ENCODE data around the gene MX1.

Gene MX1

DNA sequence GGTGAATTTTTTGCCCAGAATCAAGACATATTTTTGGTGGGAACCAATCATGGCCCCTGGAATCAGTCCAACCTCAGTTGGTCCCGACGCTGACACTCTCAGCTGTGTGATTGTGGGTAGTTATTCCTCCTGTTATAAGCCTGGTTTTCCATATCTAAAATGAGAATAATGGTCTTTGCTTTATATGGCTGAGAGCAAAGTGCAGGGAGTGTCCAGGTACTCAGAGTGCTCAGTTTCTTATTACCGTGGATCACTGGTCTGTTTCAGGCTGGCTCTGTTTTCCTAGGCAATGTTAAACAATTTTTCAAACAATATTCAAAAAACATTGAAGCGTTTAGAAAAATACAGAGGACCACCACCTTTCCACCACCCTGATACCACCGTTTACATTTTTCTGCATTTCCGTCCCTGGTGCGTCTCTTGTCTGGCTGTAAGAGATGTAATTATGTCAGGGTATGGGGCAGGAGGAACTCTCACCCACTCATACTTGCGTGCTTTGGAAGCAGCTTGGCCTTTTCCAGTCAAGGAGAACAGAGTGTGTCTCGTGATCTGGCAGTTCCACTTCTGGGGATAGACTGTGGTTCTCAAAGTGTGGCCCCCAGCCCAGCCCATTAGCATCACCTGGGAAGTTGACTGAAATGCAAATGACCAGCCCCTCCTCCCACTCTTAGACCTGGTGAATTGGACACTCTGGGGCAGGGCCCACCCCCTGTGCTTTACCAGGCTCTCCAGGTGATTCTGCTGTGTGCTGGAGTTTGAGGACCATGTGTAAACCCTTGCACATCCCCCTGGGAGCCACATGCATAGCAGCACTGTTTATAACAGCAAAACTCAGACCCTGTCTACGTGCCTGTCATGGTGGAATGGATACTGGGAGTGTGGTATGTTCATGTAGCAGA, 6.8 kb downstream of the MX1 start:
- no peak for DNase-seq (ENCODE audit: low read depth)

DNA sequence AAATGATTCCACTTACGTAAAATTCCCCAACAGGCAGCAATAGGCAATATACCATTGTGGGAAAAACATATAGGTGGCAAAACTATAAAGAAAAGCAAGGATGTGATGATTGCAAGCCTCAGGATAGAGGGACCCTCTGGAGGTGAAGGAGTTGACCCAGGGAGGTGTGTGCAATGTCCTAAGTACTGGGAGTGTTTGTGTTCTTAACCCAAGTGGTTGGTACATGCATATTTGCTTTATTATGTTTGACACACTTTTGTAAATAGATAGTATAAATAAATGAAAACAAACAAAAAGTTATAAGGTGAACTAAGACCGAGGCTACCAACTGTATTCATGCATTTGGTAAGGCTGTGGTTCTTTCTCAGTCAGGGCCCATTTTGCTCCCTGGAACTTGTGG, 7.5 kb downstream of the MX1 start:
- no peak for DNase-seq (ENCODE audit: low read depth)

DNA sequence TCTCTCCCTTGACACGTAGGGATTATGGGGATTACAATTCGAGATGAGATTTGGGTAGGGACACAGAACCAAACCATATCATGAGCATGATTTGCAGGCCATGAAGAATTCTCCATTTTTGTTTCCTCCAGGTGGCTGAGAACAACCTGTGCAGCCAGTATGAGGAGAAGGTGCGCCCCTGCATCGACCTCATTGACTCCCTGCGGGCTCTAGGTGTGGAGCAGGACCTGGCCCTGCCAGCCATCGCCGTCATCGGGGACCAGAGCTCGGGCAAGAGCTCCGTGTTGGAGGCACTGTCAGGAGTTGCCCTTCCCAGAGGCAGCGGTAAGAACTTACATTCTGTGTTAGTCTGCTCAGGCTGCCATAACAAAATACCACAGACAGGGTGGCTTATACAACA, 9.7 kb downstream of the MX1 start:
- DNase-seq (ENCODE audit: low read depth) = no peak

DNA sequence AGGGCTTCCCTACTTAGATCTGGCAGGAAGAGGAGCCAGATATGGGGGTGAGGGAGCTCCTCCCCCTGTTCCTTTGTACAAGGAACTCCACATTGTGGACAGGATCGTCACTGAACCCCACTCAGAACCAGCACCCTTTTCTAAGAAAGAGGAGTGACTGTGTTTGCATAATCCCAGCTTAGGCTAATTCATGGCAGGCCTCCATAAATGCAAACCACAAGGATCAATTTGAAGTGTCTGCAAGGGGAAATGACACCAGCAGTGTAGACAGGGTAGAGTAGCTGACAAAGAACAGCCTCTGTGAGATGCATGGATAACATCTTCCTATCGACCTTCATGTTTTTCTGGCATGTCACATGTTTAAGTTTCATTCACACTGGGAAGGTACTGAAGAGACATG, 11.7 kb downstream of the MX1 start:
- no peak for DNase-seq (ENCODE audit: low read depth)

DNA sequence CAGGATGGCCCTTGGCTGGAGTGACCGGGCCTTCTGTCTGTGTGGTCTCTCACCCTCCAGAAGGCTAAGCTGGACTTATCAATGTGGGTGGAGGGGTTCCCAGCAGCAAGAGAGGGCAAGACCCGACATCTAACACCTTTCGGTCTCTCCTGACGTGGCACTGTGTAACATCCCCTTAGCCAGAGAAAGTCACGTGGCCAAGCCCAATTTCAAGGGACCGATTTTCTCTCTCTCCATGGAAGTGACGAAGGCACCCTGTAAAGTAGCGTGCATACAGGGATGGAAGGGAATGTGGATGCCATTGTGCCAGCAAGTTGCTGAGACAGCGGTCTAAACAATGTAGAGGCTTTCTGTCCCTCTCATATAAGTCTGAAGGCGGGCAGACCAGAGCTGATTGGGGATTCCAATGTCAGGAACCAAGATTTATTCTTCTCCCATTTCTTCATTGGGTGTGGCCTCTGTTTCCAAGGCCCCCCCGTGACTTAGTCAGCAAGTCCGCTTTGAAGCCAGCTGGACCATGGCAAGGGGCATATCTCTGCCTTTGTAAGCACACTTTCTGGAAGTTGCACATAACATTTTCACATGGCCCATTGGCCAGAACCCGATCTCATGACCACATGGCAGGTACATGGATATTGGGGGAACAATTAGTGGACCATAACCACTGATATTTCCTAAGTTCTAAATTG, 12.5 kb downstream of the MX1 start:
- DNase-seq (ENCODE audit: low read depth) = no peak

DNA sequence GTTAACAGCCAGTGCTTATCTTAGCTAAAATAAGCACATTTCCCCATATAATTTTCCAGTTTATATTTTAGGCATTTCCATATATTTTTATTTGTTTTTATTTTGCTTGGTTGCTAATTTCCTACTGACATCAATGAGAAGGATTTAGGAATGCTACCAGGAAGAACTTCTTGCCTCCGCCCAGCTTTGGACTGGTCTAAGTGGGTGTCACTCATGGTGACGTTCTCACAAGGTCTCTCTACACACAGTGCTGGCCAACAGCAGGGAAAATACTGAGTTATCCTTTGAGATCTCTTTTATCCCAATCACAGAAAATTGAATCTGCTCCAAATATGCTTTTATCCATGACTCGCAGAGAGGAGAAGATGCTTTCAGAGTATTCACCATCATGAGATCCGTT, 13.2 kb downstream of the MX1 start:
- DNase-seq (ENCODE audit: low read depth) = no peak

DNA sequence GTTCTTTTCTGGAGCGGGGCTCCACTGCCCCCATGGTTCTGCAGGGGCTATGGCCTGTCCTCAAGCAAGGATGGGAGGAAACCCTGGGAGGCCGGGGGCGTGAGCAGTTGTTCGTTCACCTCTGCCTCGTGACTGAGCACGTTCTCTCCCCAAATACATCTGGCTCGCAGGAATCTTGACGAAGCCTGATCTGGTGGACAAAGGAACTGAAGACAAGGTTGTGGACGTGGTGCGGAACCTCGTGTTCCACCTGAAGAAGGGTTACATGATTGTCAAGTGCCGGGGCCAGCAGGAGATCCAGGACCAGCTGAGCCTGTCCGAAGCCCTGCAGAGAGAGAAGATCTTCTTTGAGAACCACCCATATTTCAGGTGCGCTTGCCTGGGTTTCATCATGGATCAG, 15.5 kb downstream of the MX1 start:
- DNase-seq (ENCODE audit: low read depth) = no peak

DNA sequence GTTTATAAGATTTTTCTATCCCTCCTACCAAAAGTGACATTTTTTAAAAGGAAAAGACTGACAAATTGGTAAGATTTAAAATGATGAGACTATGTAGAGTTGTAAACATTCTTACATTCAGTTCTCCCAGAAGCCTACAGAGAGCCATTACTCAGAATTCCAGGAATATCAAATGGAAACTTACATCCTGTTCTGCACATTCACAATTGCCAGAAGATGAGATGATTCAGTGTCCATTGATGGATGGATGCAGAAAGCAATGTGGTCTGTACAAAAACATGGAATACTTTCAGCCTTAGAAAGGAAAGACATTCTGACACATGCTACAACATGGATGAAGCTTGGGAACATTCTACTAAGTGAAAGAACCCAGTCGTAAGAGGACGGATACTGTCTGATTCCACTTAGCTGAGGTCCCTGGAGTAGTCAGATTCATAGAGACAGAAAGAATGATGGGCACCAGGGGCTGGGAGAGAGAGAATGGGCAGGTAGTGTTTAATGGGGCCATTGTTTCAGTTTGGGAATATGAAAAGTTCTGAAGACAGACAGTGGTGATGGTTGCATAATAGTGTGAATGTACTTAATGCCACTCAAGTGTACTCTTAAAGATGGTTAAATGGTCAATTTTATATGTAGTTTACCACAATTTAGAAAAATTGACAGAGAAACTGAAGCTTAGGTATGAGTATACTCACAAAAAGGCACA, 16.6 kb downstream of the MX1 start:
- DNase-seq (ENCODE audit: low read depth) = no peak

DNA sequence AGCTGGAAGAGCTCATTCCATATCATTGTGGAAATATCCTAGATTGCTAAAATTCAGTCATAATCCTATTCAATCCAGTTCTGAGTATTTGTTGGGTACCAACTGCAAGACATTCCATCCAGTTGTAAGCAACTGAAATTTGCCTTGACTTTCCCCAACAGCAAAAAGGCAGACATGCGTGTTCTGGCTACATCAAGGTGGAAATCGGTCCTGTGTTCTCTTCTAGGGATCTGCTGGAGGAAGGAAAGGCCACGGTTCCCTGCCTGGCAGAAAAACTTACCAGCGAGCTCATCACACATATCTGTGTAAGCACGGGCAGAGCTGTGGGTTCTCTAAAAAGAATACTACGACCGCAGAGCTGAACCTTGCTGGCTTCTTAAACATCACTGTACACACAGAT, 17.5 kb downstream of the MX1 start:
- DNase-seq (ENCODE audit: low read depth) = no peak

DNA sequence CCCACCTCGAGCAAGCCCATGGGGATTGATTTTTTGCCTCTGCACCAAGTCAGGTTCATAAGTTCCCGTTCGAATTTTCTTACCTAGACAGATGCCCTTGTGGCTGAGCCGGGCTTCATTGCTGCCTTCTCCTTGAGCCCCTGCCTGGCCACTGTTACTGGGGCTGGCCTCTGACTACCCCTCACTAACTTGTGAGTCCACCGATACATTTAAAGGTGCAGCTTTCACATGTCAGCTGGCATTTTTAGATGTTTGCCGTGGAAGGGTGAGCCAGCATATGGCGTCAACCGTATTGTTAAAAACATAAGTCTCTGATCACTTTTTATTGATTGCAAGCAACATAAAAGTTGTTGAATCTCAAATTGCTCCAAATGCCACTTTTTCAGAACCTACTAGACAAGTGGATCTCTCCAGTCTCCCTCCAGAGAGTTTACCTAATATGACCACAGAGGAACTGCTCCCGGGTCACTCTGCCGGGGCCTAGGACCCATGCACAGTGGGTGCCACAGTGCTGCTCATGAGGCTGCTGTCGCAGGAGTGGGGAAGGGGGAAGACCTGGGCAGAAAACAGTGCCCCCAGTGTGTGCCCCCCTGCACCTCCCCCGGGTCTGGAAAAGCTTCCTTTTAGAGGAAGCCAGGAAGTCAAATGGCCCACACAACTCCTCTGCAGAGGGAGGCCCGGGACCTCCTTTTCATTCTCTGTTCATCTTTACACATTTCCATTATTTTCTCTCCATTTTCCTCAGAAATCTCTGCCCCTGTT, 18.8 kb downstream of the MX1 start:
- DNase-seq (ENCODE audit: low read depth) = no peak

DNA sequence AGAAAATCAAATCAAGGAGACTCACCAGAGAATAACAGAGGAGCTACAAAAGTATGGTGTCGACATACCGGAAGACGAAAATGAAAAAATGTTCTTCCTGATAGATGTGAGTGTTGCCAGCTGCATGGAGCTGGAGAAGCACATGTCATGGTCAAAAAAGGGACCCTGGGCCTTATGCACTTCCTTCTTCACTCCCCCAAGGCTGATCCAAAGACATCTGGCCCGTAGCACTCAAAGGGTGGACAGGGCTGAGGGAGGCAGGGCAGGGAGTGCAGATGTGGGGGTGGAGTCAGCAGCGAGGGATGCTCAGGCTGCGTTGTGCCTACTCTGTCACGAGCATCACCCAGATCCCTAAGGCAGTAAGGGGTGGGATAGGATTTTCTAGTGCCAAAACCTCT, 19.4 kb downstream of the MX1 start:
- DNase-seq (ENCODE audit: low read depth) = no peak

DNA sequence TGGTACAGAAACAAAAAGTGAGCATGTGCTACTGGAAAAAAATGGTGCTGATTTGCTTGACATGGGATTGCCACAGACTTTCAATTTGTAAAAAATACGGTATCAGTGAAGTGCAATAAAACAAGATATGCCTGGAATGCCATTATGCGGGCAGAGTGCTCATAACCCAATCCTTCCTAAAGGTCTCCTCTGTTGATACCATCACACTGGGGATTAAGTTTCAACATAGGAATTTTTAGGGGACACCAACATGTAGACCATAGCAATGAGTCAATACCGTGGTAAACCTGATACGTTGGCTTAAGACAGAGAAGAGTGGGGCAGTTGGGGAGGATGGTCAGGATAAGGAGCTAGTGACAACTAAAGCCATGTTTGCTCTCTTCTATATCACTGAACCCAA, 20.5 kb downstream of the MX1 start:
- DNase-seq (ENCODE audit: low read depth) = no peak

DNA sequence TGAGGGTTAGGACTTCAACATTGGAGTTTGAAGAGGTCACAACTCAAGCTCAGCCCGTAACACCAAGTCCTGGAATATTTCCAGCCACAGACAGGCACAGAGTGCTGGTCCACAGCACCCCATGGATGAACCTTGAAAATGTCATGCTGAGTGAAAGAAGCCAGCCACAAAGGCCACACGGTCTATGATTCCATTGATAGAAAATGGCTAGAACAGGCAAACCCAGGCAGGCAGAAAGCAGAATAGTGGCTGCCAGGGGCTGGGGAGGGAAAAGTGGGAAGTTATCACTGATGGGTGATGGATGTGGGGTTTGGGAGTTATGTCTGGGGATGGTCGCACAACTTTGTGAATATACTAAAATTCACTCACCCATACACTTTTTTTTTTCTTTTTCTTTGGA, 21.3 kb downstream of the MX1 start:
- DNase-seq (ENCODE audit: low read depth) = no peak

DNA sequence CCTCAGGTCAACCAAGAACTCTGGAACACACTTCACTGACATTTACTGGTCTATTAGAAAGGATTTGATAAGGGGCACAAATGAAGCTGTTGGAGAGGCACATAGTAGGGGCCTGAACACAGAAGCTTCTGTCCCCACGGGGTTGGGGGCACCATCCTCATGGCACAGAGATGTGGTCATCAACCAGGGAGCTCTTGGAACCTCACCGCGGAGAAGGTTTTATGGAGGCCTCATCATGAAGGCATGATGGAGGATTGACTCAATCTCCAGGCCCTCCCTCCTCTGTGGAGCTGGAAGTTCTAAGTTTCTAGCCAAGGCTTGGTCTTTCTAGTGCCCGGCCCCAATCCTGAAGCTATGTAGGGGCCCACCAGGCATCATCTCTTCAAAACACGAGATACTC, 23.6 kb downstream of the MX1 start:
- DNase-seq (ENCODE audit: low read depth) = no peak

DNA sequence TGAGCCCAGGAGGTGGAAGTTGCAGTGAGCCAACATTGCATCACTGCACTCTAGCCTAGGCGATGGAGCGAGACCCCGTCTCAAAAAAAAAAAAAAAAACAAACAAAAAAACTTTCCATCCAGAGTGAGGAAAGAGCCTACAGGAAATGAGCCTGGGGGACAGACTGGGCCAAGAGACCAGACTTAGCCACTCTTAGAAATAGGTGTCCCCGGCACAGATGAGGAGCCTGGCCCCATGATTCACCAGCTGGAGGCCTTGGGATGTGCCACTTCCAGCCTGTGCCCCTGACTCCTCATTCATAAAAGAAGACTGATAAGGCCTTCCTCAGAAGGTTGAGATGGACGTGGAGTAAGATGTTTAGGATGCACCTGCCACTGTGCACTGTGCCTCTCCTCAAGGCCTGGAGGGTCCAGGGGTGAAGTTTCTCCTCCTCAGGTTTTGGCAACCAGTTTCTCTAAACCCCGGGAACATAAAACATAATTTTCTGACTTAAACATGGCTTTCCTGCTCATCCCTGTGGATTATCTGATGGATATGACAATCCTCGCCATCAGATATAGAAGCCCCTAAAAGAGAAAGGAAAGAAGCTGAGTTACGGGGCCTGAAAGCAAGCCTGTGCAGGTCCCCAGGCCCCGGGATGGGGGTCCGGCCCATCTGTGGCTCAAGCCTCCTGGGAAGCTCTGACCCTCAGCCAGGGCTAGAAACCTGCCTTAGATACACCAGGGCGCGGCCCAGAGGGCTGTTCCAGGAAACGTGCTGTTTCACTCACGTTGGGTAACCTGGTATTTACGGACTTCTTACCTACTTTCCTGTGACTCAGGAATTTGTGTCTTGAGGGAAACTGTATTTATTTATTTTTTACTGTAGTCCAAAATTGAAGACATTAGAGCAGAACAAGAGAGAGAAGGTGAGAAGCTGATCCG, 26.0 kb downstream of the MX1 start:
- no peak for DNase-seq (ENCODE audit: low read depth)

DNA sequence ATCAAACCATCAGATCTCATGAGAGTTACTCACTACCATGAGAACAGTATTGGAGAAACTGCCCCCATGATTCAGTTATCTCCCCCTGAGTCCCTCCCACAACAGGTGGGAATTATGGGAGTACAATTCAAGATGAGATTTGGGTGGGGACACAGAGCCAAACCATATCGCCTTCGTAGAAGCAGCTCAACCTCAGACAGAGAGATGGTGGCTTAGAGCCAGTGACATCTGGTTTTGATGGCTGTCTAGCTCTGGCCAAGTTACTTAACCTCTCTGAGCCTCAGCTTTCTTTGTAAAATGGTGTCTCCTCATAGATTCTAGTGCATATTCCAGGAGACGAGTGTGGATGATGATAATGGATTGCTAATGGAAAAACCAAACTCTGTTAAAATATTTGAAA, 27.2 kb downstream of the MX1 start:
- DNase-seq (ENCODE audit: low read depth) = no peak

DNA sequence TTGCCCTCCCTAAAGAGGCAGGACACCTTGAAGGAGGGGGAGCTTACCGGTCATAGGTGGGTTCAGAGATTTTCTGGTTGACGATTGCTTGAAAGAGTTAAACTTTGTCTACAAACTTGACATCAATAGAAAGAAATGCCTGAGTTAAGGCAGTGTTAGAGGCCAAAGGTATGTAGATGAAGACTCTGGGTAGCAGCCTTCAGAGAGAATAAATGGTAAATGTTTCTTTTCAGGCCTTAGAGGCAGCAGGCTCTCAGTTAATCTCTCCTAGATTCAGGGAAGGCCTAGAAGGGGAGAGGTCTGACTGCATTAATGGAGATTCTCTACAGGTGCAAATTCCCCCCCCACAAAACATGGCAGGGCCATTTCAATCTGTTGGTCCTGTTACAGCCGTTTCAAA, 27.7 kb downstream of the MX1 start:
- no peak for DNase-seq (ENCODE audit: low read depth)

DNA sequence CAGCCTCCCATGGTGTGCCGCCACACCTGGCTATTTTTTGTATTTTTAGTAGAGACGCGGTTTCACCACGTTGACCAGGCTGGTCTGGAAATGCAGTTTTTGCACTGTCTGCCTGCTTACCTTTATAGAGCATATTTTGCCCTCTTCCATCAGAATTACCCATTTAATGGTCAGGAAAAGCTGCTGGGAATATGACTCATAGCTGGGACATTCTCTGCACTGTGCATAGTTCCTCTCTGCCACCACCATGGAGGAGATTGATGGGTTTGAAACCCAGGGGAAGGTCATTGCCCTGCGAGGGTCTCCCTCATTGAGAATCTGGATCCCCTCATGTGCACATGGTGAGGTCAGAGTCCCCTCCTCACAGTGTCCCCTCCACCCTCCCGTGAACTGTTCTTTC, 32.1 kb downstream of the MX1 start:
- DNase-seq (ENCODE audit: low read depth) = no peak

DNA sequence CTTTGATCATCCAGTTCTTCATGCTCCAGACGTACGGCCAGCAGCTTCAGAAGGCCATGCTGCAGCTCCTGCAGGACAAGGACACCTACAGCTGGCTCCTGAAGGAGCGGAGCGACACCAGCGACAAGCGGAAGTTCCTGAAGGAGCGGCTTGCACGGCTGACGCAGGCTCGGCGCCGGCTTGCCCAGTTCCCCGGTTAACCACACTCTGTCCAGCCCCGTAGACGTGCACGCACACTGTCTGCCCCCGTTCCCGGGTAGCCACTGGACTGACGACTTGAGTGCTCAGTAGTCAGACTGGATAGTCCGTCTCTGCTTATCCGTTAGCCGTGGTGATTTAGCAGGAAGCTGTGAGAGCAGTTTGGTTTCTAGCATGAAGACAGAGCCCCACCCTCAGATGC, 32.5 kb downstream of the MX1 start:
- DNase-seq (ENCODE audit: low read depth) = no peak

DNA sequence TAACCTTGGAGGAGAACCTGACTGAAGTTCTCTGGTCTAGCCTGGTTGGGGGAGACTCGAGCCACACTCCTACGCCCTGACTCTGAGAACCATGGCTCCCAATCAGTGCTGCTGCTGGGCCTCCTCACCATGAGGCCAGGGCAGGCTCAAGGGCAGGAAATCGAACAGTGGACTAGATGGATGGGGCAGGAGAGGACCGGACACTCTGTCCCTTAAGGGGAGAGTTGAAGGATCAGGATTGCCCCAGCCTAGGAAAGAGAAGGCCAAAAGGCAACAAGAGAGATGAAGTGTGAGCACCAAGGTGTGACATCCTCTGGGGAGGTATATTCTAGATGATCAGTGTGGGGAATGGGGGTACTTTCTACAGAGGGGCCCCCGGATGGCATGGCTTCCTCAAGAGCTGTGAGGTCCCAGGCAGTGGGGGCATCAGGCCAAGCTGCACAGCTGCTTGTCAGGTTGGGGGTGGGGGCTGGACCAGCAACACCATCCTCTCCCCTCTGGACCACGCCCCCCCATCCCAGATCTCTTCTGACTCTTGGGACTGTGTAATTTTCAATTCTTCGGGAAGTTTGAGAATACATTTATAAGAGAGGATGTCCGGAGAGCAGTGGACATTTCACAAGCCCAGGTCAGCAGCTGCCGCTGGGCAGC, 34.0 kb downstream of the MX1 start:
- no peak for DNase-seq (ENCODE audit: low read depth)

Data from activated T-cell treated with anti-CD3 and anti-CD28 coated beads for 48 hours (primary cell).